ENCODE measurements around the gene SOCS6.

GRCh38 chr18:70326255-70326654 is 37.4 kb downstream of the SOCS6 start:
- TF ChIP-seq USF1 (IDR thresholded peaks at IDR 0.05; ENCODE audit: borderline replicate concordance, low read depth): no peak
- TF ChIP-seq MAX (IDR thresholded peaks at IDR 0.05; ENCODE audit: low read depth): no peak
- no peak for TF ChIP-seq POLR2AphosphoS5 (IDR thresholded peaks at IDR 0.05; ENCODE audit: low read depth, low read length)
- no peak for TF ChIP-seq TEAD4 (IDR thresholded peaks at IDR 0.05; ENCODE audit: borderline replicate concordance, insufficient read depth)
- no peak for TF ChIP-seq CTCF (IDR thresholded peaks at IDR 0.05)
- no peak for TF ChIP-seq ZBTB33 (IDR thresholded peaks at IDR 0.05; ENCODE audit: borderline replicate concordance, low read depth)
- TF ChIP-seq MXI1 (IDR thresholded peaks at IDR 0.05; ENCODE audit: low read depth, low read length): no peak
- TF ChIP-seq GABPA (IDR thresholded peaks at IDR 0.05; ENCODE audit: low read depth): no peak
- no peak for TF ChIP-seq SIN3A (IDR thresholded peaks at IDR 0.05; ENCODE audit: borderline replicate concordance, low read depth, low read length)
